HEK293 (cell line): ENCODE results near the gene CARD8.

Experiments
- CTCF ChIA-PET: fragments of 350-600 bp; formaldehyde crosslinking; extraction: SDS; loops from one replicate; lab custom pipeline; 2021; ENCODE audit warnings: antibody characterized with exemption; lab: Yijun Ruan, JAX
- POLR2A ChIA-PET: fragments of 300-600 bp; formaldehyde crosslinking; extraction: SDS; loops from one replicate; lab custom pipeline; 2020; ENCODE audit warnings: antibody characterized with exemption, inconsistent platforms; lab: Yijun Ruan, JAX
- H3K27ac ChIP-seq: fragments of 200-500 bp; sonication (Bioruptor generic); 2 replicates; pipeline ENCODE4 v1.5.1; 2014; ENCODE audit warnings: low read depth, low read length, control low read depth, inconsistent platforms; ENCODE audit errors: extremely low read depth
- H3K36me3 ChIP-seq, 2 experiments: fragments of 200-500 bp in 1 of 2; sonication (Bioruptor generic) in 1 of 2; 1 replicate in 1 of 2; 2 replicates in 1 of 2; pipeline ENCODE4 v1.5.1; 2014 to 2017; ENCODE audit warnings: inconsistent platforms in 2 of 2, low read length in 2 of 2; ENCODE audit not compliant: control insufficient read depth in 2 of 2, insufficient read depth in 1 of 2
- H3K4me1 ChIP-seq: fragments of 200-500 bp; sonication (Bioruptor generic); 2 replicates; pipeline ENCODE4 v1.5.1; 2014; ENCODE audit warnings: mild to moderate bottlenecking, low read length, inconsistent platforms; ENCODE audit not compliant: control insufficient read depth, insufficient read depth
- H3K4me3 ChIP-seq: 2 replicates; pipeline ENCODE4 v1.5.1; 2011; ENCODE audit warnings: low read depth, mild to moderate bottlenecking, control low read depth, low read length, moderate library complexity
- H3K9me3 ChIP-seq: fragments of 200-500 bp; sonication (Bioruptor generic); 2 replicates; pipeline ENCODE4 v1.5.1; 2014; ENCODE audit warnings: low read depth, low read length, inconsistent platforms; ENCODE audit not compliant: control insufficient read depth, insufficient read depth
- KLF7 ChIP-seq: fragments of 450-650 bp; formaldehyde crosslinking; IDR thresholded peaks from 2 replicates; pipeline ENCODE4 v1.5.1; 2016; ENCODE audit warnings: missing biosample characterization, missing genetic modification characterization, borderline replicate concordance
- PRDM1 ChIP-seq: fragments of 450-650 bp; formaldehyde crosslinking; IDR thresholded peaks from 2 replicates; pipeline ENCODE4; 2016; ENCODE audit warnings: missing biosample characterization, missing genetic modification characterization
- SALL2 ChIP-seq: fragments of 450-650 bp; formaldehyde crosslinking; IDR thresholded peaks from 2 replicates; pipeline ENCODE4 v1.5.0; 2017; ENCODE audit warnings: missing biosample characterization, mild to moderate bottlenecking, missing genetic modification characterization, borderline replicate concordance
- SETDB1 ChIP-seq: IDR thresholded peaks from one replicate; pipeline ENCODE4 v1.6.1; 2017; ENCODE audit warnings: mild to moderate bottlenecking, low read length, moderate library complexity, mixed read lengths; ENCODE audit not compliant: insufficient read length
- WT1 ChIP-seq: fragments of 450-650 bp; formaldehyde crosslinking; IDR thresholded peaks from 2 replicates; pipeline ENCODE4 v1.5.1; 2016; ENCODE audit warnings: missing biosample characterization, missing genetic modification characterization
- ZBTB7A ChIP-seq: fragments of 450-650 bp; formaldehyde crosslinking; IDR thresholded peaks from 2 replicates; pipeline ENCODE4 v1.5.1; 2016; ENCODE audit warnings: low read depth, missing biosample characterization, missing genetic modification characterization
- ZFP41 ChIP-seq: fragments of 450-650 bp; formaldehyde crosslinking; IDR thresholded peaks from 2 replicates; pipeline ENCODE4 v1.5.1; 2016; ENCODE audit warnings: missing biosample characterization, missing genetic modification characterization, borderline replicate concordance
- ZFP69B ChIP-seq: fragments of 450-650 bp; formaldehyde crosslinking; IDR thresholded peaks from 2 replicates; pipeline ENCODE4 v1.5.1; 2016; ENCODE audit warnings: missing biosample characterization, missing genetic modification characterization
- ZIC2 ChIP-seq: fragments of 450-650 bp; formaldehyde crosslinking; IDR thresholded peaks from 2 replicates; pipeline ENCODE4 v1.5.1; 2016; ENCODE audit warnings: missing biosample characterization, missing genetic modification characterization
- ZNF211 ChIP-seq: fragments of 450-650 bp; formaldehyde crosslinking; IDR thresholded peaks from 2 replicates; pipeline ENCODE4 v1.5.1; 2016; ENCODE audit warnings: low read depth, missing biosample characterization, missing genetic modification characterization
- ZNF23 ChIP-seq: fragments of 450-650 bp; formaldehyde crosslinking; IDR thresholded peaks from 2 replicates; pipeline ENCODE4 v1.5.1; 2016; ENCODE audit warnings: missing biosample characterization, missing genetic modification characterization, borderline replicate concordance
- ZNF239 ChIP-seq: fragments of 450-650 bp; formaldehyde crosslinking; IDR thresholded peaks from 2 replicates; pipeline ENCODE4 v1.5.1; 2016; ENCODE audit warnings: missing biosample characterization, missing genetic modification characterization
- ZNF280D ChIP-seq: fragments of 450-650 bp; formaldehyde crosslinking; IDR thresholded peaks from 2 replicates; pipeline ENCODE4 v1.5.1; 2016; ENCODE audit warnings: missing biosample characterization, missing genetic modification characterization
- ZNF292 ChIP-seq: fragments of 450-650 bp; formaldehyde crosslinking; IDR thresholded peaks from 2 replicates; pipeline ENCODE4 v1.5.1; 2016; ENCODE audit warnings: low read depth, missing biosample characterization, missing genetic modification characterization, borderline replicate concordance
- ZNF335 ChIP-seq: fragments of 450-650 bp; formaldehyde crosslinking; conservative IDR thresholded peaks from 2 replicates; pipeline ENCODE4 v1.5.1; 2016; ENCODE audit warnings: missing biosample characterization, missing genetic modification characterization
- ZNF391 ChIP-seq: fragments of 450-650 bp; formaldehyde crosslinking; IDR thresholded peaks from 2 replicates; pipeline ENCODE4 v1.5.1; 2016; ENCODE audit warnings: low read depth, missing biosample characterization, missing genetic modification characterization, borderline replicate concordance
- ZNF610 ChIP-seq: fragments of 450-650 bp; formaldehyde crosslinking; IDR thresholded peaks from 2 replicates; pipeline ENCODE4 v1.5.1; 2016; ENCODE audit warnings: missing biosample characterization, missing genetic modification characterization, borderline replicate concordance
- ZNF660 ChIP-seq: fragments of 450-650 bp; IDR thresholded peaks from 2 replicates; pipeline ENCODE4 v1.5.1; 2018; ENCODE audit warnings: missing biosample characterization, mild to moderate bottlenecking, missing genetic modification characterization
- ZNF792 ChIP-seq: fragments of 450-650 bp; formaldehyde crosslinking; IDR thresholded peaks from 2 replicates; pipeline ENCODE4 v1.5.1; 2016; ENCODE audit warnings: missing biosample characterization, missing genetic modification characterization
- ZSCAN18 ChIP-seq: fragments of 450-650 bp; formaldehyde crosslinking; IDR thresholded peaks from 2 replicates; pipeline ENCODE4 v1.5.1; 2016; ENCODE audit warnings: missing biosample characterization, missing genetic modification characterization
- ZSCAN4 ChIP-seq: fragments of 450-650 bp; formaldehyde crosslinking; IDR thresholded peaks from 2 replicates; pipeline ENCODE4 v1.5.1; 2017; ENCODE audit warnings: missing biosample characterization, missing genetic modification characterization

The CARD8 gene

GRCh38 chr19:48190885-48191284, 64.8 kb downstream of the CARD8 start:
- no peak overlapping the region for H3K27ac ChIP-seq
- CTCF ChIA-PET: interaction anchor here (1.2 to 1.6 kb wide), 3 partner anchors 12 to 88 kb away, joined by 5 to 6 read pairs (median 5); no protein-coding TSS in a partner anchor

GRCh38 chr19:48190288-48190884, 65.3 kb downstream of the CARD8 start:
- Histone ChIP-seq H3K4me1 (no peaks in the 10 kb centered on the region), H3K9me3 (no peaks in the 10 kb centered on the region)
- CTCF ChIA-PET: interaction anchor here (1.2 to 1.6 kb wide), 3 partner anchors 13 to 87 kb away, joined by 5 to 6 read pairs (median 5); no protein-coding TSS in a partner anchor
- no peak for TF ChIP-seq ZNF292 (tag by site-specific recombination)
- TF ChIP-seq ZNF660 (tag by site-specific recombination): 0 out of 2 replicates have a peak, but pooled peaks have one; percentile 45
- no peak for TF ChIP-seq ZFP41 (tag by site-specific recombination)
- no peak for TF ChIP-seq ZNF391 (tag by site-specific recombination)
- no peak for TF ChIP-seq PRDM1 (tag by site-specific recombination)
- peak; percentile 24; the same call in 1 of the 2 replicates for TF ChIP-seq WT1 (tag by site-specific recombination)
- TF ChIP-seq ZNF23 (tag by site-specific recombination): no peak
- 0 out of 2 replicates have a peak, but pooled peaks have one; percentile 22 for TF ChIP-seq ZNF335 (tag by site-specific recombination)
- TF ChIP-seq ZIC2 (tag by site-specific recombination): peak; percentile 62
- TF ChIP-seq ZNF610 (tag by site-specific recombination): no peak

More at GRCh38 chr19:48190885-48191284, 64.8 kb downstream of the CARD8 start:
- no peak overlapping the region for H3K4me3 ChIP-seq
- no peaks in the 10 kb centered on the region for H3K4me1 ChIP-seq
- H3K9me3 ChIP-seq: no peaks in the 10 kb centered on the region
- H3K36me3 ChIP-seq: peaks cover 25 to 26% of the 10 kb centered on the region in 2 experiments; a peak in 2 of 3 replicates
- POLR2A ChIA-PET: interaction anchor here (0.6 to 3.9 kb wide), 3 partner anchors 12 to 130 kb away, joined by 3 to 25 read pairs (median 4); no protein-coding TSS in a partner anchor
- TF ChIP-seq SETDB1 (no peak), ZNF792 (tag by site-specific recombination) (no peak), SALL2 (0 out of 2 replicates have a peak, but pooled peaks have one; percentile 27), ZBTB7A (tag by site-specific recombination) (no peak), ZSCAN18 (tag by site-specific recombination) (peak; percentile 62; the same call in 1 of the 2 replicates), ZFP69B (tag by site-specific recombination) (no peak), KLF7 (tag by site-specific recombination) (no peak), ZSCAN4 (tag by site-specific recombination) (peak; percentile 75), ZNF280D (tag by site-specific recombination) (no peak), ZNF211 (no peak), ZNF239 (no peak)

More at GRCh38 chr19:48190288-48190884, 65.3 kb downstream of the CARD8 start:
- H3K4me3 ChIP-seq: no peak overlapping the region
- POLR2A ChIA-PET: interaction anchor here (0.6 to 3.9 kb wide), 3 partner anchors 13 to 131 kb away, joined by 3 to 25 read pairs (median 4); no protein-coding TSS in a partner anchor
- H3K27ac ChIP-seq: no peak overlapping the region
- H3K36me3 ChIP-seq: peaks cover 26 to 28% of the 10 kb centered on the region in 2 experiments; a peak in 2 of 3 replicates
